Measurements from ENCODE around the gene SDC3.

The SDC3 gene

DNA sequence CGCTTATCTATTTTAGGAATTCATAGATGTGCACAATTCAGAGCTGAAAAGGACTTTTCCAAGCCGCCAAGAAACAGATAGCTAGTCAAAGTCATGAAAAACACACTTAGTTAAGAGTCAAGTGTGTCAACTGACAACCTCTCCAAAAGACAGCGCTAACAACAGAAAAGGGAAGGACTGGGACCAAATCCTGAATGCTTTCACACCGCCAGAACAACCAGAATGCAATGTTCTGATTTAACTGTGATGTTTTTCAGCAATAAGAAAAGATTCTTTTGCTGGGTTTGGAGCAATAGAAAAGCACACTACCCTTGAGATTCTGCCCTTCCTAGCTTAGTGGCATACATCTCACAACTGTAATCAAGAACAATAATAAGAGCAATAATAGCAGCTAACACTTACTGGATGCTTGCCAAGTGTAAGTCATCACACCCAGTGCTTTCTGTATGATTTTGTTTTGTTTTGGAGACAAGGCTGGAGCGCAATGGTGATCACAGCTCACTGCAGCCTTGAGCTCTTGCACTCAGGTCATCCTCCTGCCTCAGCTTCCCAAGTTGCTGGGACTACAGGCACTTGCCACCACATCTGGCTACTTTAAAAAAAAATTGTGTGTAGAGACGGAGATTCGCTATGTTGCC lies 33.9 kb upstream of the SDC3 start:
- TF ChIP-seq TAF1 (IDR thresholded peaks at IDR 0.05; ENCODE audit: borderline replicate concordance, insufficient read depth, low read length): no peak
- TF ChIP-seq, protein P1, sequence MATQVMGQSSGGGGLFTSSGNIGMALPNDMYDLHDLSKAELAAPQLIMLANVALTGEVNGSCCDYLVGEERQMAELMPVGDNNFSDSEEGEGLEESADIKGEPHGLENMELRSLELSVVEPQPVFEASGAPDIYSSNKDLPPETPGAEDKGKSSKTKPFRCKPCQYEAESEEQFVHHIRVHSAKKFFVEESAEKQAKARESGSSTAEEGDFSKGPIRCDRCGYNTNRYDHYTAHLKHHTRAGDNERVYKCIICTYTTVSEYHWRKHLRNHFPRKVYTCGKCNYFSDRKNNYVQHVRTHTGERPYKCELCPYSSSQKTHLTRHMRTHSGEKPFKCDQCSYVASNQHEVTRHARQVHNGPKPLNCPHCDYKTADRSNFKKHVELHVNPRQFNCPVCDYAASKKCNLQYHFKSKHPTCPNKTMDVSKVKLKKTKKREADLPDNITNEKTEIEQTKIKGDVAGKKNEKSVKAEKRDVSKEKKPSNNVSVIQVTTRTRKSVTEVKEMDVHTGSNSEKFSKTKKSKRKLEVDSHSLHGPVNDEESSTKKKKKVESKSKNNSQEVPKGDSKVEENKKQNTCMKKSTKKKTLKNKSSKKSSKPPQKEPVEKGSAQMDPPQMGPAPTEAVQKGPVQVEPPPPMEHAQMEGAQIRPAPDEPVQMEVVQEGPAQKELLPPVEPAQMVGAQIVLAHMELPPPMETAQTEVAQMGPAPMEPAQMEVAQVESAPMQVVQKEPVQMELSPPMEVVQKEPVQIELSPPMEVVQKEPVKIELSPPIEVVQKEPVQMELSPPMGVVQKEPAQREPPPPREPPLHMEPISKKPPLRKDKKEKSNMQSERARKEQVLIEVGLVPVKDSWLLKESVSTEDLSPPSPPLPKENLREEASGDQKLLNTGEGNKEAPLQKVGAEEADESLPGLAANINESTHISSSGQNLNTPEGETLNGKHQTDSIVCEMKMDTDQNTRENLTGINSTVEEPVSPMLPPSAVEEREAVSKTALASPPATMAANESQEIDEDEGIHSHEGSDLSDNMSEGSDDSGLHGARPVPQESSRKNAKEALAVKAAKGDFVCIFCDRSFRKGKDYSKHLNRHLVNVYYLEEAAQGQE (IDR thresholded peaks at IDR 0.05; ENCODE audit: insufficient read depth in 1 of 2, low read depth in 2 of 2, low read length in 2 of 2): no peak
- no peak for TF ChIP-seq POLR2AphosphoS5 (IDR thresholded peaks at IDR 0.05; ENCODE audit: low read depth, low read length)
- TF ChIP-seq FOXP2 (optimal IDR thresholded peaks at IDR 0.05; ENCODE audit: borderline replicate concordance, extremely low read depth, extremely low read length, insufficient read depth): no peak
- TF ChIP-seq SIN3A (IDR thresholded peaks at IDR 0.05; ENCODE audit: borderline replicate concordance, insufficient read depth, low read length): no peak

DNA sequence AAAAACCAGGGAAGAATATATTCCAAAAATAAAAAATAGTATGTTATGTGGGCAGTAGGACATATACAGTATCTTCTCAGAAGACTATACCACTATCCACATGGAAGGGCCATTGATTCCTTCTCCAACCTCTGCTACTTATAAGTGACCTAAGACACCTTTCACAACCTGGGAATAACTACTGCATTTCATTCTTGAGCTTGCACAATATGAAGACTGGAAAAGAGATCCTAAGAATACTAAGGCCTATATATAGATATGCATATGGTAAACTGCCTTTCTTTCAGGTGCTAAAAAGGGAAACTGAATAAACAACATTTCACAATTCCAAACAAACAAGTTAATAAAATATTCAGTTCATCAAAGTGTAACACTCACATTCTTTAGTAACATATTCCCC lies 32.0 kb upstream of the SDC3 start:
- TF ChIP-seq POLR2AphosphoS5 (IDR thresholded peaks at IDR 0.05; ENCODE audit: low read depth, low read length) (no peak), TAF1 (IDR thresholded peaks at IDR 0.05; ENCODE audit: borderline replicate concordance, insufficient read depth, low read length) (no peak), SIN3A (IDR thresholded peaks at IDR 0.05; ENCODE audit: borderline replicate concordance, insufficient read depth, low read length) (no peak), FOXP2 (optimal IDR thresholded peaks at IDR 0.05; ENCODE audit: borderline replicate concordance, extremely low read depth, extremely low read length, insufficient read depth) (no peak)
- TF ChIP-seq, protein P1 (IDR thresholded peaks at IDR 0.05; ENCODE audit: insufficient read depth in 1 of 2, low read depth in 2 of 2, low read length in 2 of 2): no peak

DNA sequence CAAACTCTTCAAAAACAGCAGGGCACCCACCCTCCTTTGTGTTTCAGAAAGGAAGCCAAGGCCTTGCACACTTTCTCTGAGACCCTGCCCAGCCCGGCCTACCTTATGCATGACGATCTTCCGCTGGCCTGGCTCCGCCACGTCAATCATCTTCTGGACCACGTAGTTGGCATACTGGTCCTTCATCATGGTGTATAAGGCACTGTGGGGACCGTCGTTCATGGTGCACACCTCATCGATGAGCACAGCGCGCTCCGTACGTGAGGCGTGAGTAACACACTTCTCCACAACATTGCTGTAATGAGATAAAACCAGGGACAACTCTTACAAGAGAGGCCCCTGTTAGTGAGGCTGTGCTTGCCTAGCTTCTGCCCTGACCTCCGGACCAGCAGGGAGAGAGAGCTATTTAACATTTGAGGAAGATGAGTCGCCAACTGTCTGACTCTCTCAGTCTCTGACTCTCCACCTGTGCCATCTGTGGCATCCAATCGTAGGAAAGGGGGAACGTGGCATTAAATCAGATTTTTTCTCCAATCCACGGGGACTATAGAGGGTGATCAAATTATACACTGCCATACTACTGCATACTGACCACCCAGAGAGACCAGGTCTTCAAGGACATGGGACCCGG lies 28.1 kb upstream of the SDC3 start:
- no peak for TF ChIP-seq POLR2AphosphoS5 (IDR thresholded peaks at IDR 0.05; ENCODE audit: low read depth, low read length)
- TF ChIP-seq TAF1 (IDR thresholded peaks at IDR 0.05; ENCODE audit: borderline replicate concordance, insufficient read depth, low read length): no peak
- TF ChIP-seq, protein P1 (IDR thresholded peaks at IDR 0.05; ENCODE audit: insufficient read depth in 1 of 2, low read depth in 2 of 2, low read length in 2 of 2): no peak
- no peak for TF ChIP-seq SIN3A (IDR thresholded peaks at IDR 0.05; ENCODE audit: borderline replicate concordance, insufficient read depth, low read length)
- TF ChIP-seq FOXP2 (optimal IDR thresholded peaks at IDR 0.05; ENCODE audit: borderline replicate concordance, extremely low read depth, extremely low read length, insufficient read depth): no peak

DNA sequence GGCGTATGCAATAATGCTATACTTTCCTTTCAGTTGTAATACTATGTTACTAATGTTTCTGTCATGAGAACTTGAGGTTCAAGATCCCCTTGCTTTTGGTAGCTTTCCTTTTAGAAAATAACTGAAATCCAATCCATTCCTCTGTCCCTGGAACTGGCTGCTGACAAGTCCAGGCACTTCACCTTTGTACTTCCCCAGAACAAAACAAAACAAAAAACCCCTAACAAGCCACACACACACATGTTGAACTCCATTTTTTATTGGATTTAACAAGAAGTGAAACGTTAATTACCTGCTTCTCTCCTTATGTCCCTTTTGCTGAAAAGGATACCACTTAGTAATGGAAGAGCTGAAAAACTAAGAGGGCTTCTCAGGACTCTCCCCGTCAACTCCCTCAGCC lies 26.1 kb upstream of the SDC3 start:
- TF ChIP-seq POLR2AphosphoS5 (IDR thresholded peaks at IDR 0.05; ENCODE audit: low read depth, low read length) (no peak), FOXP2 (optimal IDR thresholded peaks at IDR 0.05; ENCODE audit: borderline replicate concordance, extremely low read depth, extremely low read length, insufficient read depth) (no peak), TAF1 (IDR thresholded peaks at IDR 0.05; ENCODE audit: borderline replicate concordance, insufficient read depth, low read length) (no peak), SIN3A (IDR thresholded peaks at IDR 0.05; ENCODE audit: borderline replicate concordance, insufficient read depth, low read length) (no peak)

DNA sequence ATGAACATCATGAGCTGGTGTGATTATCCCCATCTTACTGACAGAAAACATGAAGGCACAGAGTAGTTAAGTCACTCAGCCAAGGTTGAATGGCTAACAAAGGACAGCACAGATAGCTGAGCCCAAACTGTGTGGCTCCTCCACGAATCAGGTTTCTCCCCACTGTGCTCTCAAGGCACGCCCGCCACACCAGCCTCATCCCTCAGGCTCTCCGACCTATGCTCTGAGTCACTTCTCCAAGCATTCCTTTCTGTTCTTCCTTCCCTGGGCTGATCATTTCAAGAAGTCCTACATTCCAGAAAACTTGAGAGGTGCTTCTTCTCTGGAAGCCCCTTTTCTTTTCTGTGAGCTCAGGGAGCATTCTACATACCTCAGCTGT lies 25.3 kb upstream of the SDC3 start:
- TF ChIP-seq, protein P1 (IDR thresholded peaks at IDR 0.05; ENCODE audit: insufficient read depth in 1 of 2, low read depth in 2 of 2, low read length in 2 of 2): no peak
- no peak for TF ChIP-seq POLR2AphosphoS5 (IDR thresholded peaks at IDR 0.05; ENCODE audit: low read depth, low read length)
- TF ChIP-seq TAF1 (IDR thresholded peaks at IDR 0.05; ENCODE audit: borderline replicate concordance, insufficient read depth, low read length): no peak
- no peak for TF ChIP-seq FOXP2 (optimal IDR thresholded peaks at IDR 0.05; ENCODE audit: borderline replicate concordance, extremely low read depth, extremely low read length, insufficient read depth)
- TF ChIP-seq SIN3A (IDR thresholded peaks at IDR 0.05; ENCODE audit: borderline replicate concordance, insufficient read depth, low read length): no peak

All from PFSK-1 (cell line).